Stimulated activated CD8-positive, alpha-beta memory T cell treated with anti-CD3 and anti-CD28 coated beads, Interleukin-7, amount 100 ng/mL, for 48 hours (primary cell): ENCODE measurements around the gene FAM3D.

Source experiments
- DNase-seq, 2 donors: peaks; one replicate each; pipeline ENCODE4 v3.0.0-alpha.2; 2020; ENCODE audit warnings: low read depth in 1 of 2; ENCODE audit errors: extremely low read depth in 1 of 2

FAM3D gene

DNA sequence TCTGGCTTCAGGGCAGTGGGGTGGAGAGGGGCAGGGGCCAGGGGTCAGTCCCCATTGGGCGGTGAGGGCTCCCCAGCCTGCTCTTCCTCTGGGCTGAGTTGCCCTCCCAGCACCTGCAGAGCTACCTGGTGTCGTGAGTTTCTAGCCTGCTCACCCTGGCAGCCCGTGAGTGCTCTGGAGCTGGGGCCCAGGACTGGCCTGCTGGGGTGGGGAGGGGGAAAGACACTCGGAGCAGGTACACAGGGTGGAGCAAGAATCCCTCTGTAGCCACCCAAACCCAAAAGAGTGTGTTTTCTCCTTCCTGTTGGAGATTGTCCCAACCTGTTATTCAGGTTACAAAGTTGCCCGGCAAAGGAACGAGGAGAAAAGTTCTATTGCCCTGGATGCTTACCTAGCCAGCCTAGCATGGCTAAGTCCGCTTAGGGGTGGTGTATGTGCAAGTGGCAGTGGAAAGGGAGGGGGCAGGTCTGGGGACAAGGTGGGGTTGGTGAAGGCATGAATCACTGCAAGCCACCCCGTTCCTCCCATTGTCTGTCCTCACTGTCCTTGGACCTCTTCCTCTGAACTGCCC lies 8.9 kb downstream of the FAM3D start:
- no peak for DNase-seq

DNA sequence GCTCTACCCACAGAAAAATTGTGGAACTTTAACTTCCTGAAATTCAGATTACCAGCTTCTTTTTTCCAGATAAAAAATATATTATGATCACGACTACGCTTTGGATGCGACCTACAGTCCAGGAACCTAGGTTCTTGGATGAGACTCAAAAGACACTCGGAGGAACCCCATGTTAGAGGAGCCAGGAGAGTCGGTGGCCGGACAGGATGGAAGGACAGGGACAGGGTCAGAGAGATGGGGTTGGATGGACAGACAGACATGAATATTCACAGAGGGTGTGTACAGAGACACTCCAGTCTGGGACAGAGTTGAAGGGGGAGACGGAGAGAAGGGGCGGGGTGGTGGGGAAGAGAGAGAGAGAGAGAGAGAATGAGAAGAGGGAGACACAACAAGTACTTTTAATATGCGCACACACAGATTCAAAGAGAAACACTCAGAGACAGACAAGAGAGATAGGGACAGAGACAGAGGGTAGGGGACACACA lies 9.5 kb downstream of the FAM3D start:
- DNase-seq = no peak

DNA sequence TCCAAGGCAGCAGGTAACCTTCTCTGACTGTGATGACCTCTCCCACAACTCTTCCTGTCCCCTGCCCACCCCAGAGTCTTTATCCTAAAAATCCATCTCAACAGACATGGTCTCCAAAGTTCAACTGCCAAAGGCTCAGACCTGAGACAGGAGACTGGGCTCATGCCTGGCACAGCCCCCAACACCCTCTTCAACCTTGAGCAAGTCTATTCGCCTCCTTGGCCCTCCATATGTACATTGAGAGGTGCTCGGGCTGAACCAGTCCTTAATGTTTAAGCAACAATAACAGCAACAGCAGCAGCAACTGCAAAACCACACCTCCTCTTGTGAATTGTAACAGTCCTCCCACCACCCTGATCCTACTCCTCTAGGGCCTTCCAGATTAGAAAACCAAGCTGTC lies 9.9 kb downstream of the FAM3D start:
- no peak for DNase-seq

DNA sequence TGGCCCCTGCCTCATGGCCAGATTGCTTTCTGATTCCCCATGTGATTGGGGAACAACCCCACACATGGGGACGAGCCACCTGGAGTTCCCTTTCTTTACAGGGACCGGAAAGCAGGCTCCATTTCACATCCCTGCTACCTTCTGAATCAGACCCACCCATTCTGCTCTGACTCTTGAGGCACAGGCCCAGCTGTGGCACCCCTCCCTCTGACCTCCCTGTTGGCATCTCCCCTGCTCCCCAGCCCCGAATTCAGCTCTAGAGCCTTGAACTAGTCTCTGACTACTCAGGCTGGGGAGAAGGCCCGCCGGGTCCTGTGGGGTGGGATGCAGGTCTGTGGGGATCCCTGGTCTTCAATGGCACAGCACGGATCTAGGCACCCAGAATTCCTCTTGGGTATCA lies 12.1 kb downstream of the FAM3D start:
- DNase-seq = no peak

DNA sequence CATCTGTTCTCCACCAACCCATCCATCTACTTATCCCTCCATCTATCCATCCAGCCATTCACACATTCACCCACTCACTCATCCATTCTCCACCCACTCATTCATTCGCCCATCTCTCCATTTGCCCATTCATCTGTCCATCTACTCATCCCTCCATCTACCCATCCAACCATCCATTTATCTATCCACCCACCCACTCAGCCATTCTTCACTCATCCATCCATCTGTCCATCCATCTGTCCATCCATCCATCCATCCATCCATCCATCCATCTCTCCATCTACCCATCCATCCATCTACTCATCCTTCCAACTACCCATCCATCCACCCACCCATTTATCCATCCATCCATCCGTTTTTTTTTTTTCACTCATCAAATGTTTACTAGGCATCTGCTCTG lies 13.9 kb downstream of the FAM3D start:
- DNase-seq = no peak

DNA sequence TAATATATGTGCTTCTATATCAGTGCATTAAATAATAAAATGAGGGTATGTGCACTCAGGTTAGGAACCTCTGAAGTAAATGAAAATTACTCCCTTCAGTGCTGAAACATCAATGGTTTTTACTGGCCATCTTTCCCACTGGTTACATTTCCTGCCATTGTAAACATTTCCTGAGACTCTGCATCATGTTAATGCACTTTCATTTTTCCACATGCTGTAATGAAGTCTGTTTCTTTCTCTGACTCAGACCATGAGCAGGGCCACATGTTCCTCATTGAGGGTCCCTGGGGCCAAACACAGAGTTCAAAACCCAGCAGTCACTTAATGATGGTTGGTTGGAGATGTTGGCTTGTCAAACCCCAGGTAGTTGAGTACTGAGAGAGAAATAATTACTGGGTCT lies 15.3 kb downstream of the FAM3D start:
- no peak for DNase-seq

DNA sequence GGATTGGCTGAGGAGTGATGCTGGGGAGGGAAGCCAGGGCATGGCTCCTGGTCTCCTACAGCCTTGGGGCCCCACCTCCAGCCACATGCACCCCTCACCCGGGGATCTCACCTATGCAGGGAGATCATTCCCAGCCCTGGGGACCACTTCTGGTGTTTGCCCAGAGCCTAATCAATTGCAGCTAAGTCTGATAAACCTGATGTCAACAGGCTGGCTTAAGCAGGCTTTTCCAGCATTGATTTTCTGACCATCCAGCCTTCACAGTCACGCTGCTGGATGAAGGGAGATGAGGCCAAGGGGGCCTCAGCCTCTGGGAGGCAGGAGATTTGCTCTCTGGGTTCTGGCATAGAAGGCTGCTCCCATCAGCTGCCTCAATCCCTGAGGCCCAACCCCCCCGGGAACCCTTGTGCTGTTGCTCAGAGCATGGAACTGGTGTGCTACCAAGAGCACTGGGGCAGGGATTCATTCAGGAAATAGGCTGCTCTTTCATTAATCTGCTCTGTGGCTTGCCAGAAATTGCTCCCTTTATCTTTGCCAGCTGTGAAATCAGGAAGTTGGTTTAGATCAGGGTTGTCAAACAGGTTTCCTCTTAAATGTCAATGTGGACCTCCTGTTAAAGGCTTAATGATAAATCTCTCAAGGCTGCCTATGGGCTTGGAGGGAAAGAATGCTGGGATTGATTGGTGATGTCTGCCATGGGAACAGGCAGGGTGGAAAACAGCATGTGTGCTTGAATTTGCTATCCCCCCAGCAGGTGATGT lies 19.0 kb downstream of the FAM3D start:
- no peak for DNase-seq

DNA sequence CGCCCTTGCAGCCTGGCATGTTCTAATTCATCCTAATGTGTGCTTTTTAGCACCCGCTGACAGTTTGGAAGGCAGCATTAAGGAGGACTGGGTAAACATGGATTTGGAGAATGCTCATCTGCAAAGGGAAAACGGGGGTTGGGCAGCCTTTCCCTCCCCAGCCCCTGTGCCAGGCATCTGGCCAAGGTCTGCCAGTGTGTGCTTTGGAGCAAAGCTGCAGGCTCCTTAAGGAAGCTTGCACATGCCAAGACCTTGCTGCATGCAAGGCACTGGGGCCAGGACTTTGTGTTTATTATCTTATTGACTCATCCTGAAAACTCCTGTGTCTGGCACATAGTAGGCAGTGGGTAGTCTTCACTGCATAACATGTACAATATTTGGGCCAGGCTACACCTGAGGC lies 20.1 kb downstream of the FAM3D start:
- DNase-seq = no peak

DNA sequence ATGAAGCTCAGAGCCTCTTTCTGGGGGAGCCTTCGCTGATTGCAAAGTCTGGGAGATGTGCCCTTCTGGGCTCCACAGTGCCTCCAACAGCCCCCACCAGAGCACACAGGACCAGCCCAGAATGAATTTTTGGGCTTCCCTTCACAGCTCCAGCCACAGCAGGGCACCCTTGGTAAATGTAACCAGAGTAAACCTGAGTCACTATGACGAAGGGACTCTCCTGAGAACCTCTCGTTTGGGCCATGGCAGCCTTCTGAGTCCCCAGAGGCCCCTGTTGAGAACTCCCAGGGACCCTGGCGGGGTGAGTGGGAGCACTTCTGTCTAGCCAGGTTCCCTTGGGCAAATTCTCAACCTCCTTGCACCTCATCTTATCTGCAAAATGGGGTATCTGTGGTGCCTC lies 20.8 kb downstream of the FAM3D start:
- no peak for DNase-seq

DNA sequence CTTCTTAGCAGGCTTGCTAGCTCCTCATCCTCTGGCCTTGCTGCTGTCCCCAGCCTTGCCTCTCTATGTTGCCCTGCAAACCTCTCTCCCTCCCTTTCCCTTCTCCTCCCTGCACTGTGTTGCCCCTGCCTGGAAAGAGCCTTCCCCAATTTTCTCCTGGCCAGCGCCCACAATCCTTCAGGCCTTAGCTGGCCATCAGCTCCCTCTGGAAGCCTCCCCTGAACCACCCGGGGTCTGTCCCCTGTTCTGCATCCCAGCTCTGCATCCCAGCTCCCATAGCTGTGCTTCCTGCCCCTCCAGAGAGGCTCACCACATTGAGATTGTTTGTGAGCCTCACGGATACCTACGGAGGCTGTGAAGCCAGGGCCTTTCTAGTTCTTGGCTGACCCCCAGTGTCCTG lies 23.7 kb downstream of the FAM3D start:
- DNase-seq = no peak

DNA sequence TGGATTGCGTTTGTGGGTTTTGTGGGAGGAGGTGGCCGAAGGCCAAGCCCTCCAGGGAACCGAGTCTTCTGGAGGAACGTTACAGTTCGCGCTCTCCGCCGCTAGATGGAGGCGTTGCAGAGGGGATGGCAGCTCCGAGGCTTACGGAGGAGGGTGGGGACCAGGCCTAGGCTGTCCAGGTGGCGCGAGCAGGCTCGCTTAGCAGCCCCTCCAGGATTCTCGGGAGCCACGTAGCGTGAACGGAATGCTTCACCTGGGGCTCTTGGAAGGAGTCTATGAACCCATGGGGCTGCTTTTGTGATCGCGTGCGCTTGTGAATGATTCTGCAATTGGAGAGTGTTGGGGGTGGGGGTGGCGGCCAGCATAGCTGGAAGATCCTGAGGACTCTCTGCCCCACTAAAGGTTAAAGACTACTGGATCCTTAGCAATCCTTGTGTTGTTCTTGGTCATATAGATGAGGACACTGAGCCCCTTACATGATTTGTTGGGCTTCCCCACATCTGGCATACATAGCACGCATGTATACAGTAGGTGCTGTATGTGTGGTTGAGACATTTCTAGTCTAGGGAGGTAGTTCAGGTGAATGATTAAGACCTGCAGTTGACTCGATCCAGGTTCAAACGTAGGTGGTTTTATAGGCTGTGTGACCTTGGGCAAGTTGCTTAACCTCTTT lies 25.7 kb downstream of the FAM3D start:
- DNase-seq = peak; percentile 13 to 41

DNA sequence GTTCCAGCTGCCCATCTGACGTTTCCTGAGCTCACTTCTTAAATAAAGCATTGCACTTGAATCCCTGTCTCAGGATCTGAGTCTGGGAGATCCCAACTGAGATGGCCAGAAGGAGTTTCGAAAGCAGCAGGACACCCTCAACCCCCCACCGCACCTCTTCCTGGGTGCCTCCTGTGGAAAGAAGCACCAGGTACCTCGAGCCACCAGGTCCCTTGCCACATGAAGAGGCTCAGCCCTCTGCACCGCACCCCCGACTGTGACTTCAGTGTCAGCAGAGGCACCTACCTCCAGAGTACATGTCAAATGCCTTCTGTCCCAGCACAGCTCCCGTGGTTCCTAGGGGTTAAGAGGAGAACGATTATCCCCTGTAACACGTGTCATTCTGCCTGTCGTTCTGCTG lies 26.7 kb downstream of the FAM3D start:
- no peak for DNase-seq

DNA sequence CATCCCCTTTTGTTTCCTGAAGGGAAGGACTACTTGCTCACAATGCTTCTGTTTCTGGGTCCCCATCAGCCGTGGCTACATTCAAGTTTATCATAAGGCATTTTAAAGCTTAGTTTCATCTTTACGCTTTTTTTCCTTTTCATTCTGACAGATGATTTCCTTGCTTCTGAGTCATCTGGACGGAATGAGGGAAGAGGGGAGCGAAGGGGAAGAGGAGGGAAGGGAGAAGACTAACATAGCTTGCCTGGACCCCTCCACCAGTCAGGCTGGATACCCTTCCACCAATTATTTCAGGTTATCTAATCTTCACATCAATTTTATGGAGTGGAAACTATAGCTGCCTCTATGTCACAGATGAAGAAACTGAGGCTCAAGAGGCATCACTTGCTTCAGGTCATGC lies 27.6 kb downstream of the FAM3D start:
- DNase-seq = no peak

DNA sequence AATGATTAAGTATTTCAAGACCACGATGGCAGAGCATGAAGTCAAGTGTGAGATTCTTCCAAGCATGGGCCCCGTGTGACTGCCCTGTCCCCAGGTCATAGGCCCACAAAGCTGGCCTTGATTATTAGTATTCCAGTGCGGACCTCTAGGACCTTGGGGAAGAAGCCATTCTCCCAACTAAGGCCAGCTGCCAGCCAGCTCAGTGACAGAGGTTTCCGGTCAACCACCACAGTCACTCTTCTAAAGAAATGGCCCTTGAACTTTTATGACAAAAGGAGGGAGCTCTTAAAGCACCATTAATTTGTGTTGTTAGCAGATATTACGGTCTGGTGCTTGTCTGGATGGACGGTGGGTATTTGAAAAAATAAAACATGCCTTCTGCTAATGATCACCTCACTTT lies 28.0 kb downstream of the FAM3D start:
- DNase-seq = no peak

DNA sequence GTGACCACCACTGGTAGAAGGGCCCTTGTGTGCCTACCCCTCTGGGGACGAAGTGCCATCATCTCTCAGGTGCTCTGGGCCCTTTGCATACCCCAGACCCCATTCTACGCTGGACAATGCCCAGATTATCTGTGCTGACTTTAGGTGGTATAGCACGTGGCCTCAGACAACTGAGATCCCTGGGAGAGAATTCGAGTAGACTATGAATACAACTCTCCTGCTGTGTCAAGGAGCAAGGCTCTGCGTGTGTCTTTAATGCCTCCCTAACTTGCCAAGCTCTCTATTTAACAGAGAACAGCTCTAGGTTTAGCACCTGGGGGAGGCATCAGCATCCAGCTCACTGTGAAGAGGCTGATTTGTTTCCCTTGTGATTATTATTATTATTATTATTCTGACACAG lies 29.1 kb downstream of the FAM3D start:
- no peak for DNase-seq

DNA sequence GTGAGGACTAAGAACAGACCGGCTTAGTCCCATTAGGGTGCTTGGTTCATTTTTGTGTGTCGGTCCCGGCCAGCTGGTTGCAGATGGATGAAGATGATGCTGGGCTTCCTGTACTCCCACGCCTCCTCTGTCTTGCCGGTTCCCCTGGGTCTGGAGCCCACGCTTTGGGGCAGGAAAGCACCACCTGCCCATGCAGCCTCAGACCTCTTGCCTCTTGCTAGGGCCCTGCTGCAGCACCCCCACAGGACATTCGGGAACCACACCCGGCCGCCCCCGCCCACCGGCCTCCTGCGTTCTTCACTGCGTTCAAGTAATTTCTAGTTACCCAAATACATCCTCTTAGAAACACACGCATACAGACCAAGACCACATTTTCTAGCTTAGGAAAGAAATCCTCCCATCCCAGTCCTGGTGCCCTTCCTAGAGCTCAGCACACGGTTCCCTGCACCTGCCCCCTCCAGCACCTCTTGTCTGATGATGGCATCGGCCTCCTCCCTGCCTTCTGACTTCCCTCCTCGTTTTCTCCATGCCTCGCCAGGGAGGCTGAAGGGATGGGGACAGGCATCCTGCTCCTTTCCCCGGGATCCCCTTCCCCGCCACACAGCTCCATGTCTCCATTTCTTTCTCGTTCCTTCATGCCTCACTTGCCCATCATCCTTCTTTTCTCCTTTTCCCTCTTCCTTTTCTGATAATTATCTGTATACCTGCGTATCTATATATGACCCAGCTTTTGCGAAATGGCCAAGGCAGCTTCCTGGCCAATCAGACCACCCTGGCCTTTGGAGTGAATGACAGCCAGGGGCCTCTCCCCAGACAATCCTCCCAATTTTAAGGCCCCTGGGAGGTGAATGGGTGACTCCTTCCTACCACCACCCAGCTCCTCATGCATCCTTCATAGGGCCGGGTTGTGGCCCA lies 30.9 kb downstream of the FAM3D start:
- no peak for DNase-seq

DNA sequence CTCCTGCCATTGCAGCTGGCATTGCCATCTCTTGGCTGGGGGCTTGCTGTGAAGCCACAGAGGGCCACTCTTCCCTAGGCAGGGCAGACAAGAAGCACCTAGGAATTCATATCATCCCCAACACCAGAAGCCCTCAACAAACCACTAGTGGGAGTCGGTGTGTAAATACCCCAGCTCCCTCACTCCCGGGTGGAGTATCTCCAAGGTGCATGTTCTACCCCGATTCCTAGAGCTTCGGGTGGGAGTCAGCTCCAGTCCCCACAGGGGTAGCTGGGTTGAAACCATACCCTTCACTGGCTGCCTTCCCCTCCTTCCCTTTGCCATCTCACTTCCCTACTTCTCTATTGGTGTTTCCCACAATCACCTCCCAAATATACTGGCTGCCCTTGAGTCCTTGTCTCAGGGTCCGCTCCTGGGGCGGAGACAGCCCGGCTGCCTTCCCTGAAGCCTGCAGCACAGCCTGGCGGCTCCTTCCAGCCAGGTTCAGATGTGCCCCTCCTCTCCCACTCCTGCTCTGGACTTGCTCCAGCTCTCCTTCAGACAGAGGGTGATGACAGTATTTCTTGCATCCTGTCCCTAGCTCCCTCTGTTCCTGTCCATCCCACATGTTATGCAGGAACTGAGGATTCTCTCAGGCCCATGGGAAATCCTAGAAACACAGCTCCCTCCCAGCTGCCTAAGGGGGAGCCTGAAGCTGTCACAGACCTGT lies 33.3 kb downstream of the FAM3D start:
- DNase-seq = no peak

DNA sequence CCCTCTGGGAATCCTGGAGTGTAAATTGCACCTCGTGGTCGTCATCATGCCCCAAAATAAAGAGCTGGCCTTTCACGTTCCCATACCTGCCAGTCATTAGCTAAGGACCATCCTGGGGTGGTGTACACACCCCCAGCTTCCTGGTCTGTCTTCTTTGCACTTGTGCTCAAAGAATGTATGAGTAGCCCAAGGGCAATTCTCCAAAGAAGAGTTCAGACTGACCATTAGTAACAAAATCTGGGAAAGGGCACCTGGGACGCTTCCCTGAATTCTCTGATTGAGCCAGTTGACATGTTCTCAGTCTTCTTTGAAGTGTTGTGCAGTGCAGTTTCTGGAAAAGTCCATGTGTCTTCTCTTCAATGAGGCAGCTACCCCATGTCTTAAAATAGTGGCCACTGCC lies 34.8 kb downstream of the FAM3D start:
- DNase-seq = no peak

DNA sequence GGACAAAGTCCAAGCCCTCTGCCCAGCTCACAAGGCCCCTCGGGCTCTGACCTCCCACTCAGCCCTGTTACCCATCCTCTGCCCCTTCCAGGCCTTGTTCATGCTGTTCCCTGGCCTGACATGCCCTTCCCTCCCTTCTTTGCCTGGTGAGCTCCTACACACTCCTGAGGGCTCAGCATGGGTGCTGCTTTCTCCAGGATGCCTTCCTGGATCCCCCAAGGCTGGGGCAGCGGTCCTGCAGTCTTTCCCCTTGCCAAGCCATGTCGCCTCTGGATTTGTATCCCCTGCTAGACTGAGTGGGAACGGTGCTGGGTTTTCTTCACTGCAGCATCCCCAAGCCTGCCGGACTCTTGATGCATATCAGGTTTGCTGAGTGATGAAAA lies 35.9 kb downstream of the FAM3D start:
- DNase-seq = no peak

DNA sequence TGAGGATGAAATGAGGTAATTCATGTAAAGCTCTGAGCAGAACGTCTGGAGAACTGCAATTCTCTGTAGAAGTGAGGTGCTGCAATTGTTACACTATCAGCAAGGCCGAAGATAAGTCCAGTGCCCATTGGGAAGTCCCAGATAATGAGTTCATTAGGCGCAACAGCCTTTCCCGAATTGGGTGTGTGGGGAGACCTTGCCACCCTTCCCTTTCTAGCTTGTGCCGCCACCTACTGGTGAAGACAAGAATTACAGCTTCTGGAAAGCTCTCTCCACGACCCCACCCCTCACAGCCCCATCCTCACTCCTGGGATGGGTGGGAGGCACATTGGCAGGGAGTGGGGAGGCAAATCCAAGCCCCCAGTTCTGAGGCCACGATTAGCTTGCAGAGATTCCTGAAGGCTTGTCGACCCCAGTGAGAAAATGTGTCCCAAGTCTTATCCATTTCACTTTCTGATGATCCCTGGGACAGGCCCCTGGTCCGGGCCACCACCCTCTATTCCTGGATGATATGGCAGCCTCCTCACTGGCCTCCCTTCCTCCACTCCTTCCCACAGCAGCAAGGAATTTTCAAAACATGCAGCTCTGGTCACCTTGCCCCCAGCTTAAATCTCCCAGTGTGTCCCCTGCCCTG lies 36.4 kb downstream of the FAM3D start:
- peak; percentile 11 to 33 for DNase-seq
